ENCODE results near the gene DENND2C.

Gene DENND2C

DNA sequence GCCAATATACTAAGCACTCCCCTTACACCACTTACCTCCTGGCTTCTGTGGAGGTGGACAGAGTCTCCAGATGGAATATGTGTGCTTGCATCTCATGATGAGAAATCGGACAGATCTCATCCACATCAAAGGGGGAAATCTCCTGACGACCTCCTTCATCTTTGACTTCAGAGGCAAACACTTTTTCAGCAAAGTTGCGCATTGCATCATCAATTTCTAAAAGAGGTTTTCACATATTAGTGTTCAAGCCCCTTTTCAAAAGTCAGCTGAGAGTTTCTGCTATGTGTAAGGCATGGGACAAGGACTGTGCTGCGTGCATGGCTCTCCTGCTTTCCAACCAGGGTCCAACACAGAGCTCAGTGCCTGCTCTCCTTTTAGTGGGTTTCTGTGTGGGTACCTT, 18.7 kb upstream of the DENND2C start:
- no peak for DNase-seq (ENCODE audit: low read depth in 1 of 2, low spot score in 1 of 2)

DNA sequence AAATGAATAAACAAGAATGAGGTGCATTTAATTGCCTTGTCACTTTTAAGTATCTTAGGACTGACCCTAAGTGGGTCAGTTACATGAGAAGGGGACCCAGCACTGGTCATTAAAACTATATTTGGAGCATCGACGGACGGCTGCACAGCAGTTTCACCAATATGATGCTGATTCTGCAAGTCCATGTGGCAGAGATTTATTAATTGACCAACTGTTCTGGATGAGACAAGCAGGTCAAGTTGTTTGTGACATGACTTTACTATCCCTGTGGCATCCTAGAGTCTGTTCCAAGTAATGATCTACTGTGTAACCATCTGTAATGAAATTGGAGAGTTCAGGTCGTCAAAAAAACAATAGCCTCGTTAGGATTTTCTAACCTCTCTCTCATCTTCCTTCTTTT, 16.0 kb upstream of the DENND2C start:
- DNase-seq (ENCODE audit: low read depth in 1 of 2, low spot score in 1 of 2), result no peak

GRCh38 chr1:114677691-114678090, 7.8 kb upstream of the DENND2C start:
- no peak for DNase-seq (ENCODE audit: low read depth in 1 of 2, low spot score in 1 of 2)

GRCh38 chr1:114676115-114676514, 6.3 kb upstream of the DENND2C start:
- no peak for DNase-seq (ENCODE audit: low read depth in 1 of 2, low spot score in 1 of 2)

DNA sequence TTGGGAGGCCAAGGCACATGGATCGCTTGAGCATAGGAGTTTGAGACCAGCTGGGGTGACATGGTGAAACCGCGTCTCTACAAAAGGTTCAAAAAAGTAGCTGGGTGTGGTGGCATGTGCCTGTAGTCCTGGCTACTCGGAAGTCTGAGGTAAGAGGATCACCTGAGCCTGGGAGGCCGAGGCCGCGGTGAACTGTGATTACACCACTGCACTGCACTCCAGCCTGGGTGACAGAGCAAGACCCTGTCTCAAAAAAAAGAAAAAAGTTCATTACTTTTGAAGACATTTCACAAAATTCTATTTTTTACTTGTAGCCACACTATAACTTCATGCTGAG, 2.1 kb upstream of the DENND2C start:
- no peak for DNase-seq (ENCODE audit: low read depth in 1 of 2, low spot score in 1 of 2)

DNA sequence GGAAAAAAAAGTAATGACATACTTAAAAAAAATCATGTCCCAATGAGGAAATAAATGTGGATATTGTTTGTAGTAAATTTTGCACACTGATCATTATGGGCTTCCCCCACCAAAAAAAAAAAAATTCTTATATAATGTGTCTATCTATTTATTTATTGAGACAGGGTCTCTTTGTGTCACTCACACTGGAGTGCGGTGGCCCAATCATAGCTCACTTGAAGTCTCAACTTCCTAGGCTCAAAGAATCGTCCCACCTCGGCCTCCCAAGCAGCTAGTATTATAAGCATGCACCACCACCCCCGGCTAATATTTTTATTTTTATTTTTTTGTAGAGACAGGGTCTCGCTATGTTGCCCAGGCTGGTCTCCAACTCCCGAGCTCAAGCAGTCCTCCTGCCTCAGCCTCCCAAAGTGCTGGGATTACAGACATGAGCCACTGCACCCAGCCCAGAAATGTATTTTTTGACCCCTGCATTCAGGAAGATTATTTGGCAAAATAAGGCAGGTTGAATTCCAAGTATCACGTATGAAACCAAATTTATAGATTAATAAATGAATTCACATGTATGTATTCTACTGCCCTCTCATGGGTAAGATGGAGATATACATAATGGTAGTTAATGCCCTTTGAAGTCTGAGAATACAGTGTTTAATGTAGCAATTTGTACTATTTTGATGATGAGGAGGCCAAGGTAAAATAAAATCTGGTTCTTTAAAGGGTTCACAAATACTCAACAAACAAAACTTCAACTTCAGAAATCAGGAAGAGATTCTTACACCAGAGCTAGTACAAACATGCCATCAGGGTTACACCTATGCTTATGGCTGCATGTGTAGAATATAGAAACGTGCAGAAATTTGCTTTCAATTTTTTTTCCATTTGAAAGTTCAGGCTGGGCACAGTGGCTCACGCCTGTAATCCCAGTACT, 1.4 kb upstream of the DENND2C start:
- DNase-seq (ENCODE audit: low read depth in 1 of 2, low spot score in 1 of 2), result no peak

DNA sequence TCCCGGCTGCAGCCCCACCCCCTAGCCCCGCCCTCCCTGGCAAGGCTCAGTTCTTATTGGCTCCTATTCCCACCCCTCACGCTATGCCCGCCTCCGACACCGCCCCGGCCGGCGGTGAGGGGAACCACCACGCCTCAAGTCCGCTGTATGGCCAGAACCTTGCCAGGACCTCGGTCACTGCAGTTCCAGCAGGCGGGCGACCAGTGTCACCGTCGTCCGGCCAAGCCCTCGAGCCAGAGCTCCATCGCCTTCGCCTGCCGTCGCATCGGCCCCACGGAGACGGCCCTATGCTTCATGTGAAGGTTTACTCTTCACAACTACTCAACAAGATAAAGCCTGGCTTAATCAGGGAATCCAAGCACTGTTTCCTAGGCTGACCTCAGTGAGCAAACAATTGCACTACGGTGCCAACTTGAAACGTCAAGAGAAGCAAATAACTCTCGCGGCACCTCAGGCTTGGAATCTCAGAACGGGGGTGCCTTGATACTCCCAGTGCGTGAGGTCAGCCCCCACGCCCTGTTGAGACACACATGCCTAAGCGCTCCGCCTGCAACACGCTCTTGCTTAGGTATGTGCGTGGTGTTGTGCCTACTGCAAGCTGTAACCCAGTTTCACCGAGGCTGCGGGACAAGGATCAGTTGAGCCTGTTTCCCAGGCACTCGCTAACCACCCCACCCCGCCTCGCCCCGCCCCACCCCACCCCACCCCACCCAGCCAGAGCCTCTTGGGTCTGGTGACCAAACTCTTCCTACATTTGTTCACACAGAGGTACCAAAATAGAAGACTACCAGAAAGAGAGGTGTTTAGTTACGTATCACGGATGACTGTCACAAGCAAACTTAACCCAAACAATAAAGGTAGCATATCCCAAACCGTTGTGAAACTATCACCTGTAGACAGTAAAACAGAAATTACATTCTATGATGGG, 498 bp upstream of the DENND2C start:
- peak; percentile 69 to 81 for DNase-seq (ENCODE audit: low read depth in 1 of 2, low spot score in 1 of 2)

- no peak for DNase-seq (ENCODE audit: low read depth in 1 of 2, low spot score in 1 of 2)
These were observed 876 bp downstream of the DENND2C start for GRCh38 chr1:114668784-114669561.

- DNase-seq (ENCODE audit: low read depth in 1 of 2, low spot score in 1 of 2), result no peak
These were observed 1.5 kb downstream of the DENND2C start for GRCh38 chr1:114668373-114668772.

DNA sequence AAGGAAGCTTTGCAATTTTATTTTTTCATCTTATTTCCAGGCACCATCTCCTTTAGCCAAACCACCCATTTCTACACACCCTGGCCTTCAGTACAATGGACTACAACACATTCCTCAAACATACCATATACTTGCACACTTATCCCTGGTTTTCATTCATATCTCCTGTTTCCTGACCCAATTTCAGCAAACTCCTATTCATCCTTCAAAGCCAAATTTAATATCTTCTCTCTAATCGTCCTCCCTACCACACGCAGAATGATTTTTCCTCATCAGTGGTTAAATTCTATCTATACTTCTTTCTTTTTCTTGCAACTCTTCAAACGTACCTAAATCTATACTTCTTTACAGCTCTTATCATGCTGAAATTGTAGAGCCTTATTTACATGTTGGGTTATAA, 2.9 kb downstream of the DENND2C start:
- no peak for DNase-seq (ENCODE audit: low read depth in 1 of 2, low spot score in 1 of 2)

DNA sequence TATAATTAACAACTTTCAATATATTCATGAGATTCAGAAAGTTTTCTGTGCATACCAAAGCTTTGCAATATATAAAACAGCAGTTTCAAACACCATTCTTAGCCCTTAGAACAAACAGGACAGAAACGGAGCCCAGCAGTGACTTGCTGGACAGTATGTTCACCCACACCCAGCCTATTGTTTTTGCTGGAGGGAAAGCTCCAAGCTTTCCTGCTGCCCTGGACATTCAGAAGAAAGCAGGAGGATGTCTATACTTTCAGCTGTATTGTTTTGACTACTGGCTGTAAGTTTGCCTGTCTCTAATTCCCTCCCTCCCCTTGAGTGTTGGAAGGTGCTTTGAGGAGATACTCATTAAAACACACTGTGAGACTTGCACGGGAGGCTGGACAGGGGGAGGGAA, 9.6 kb downstream of the DENND2C start:
- DNase-seq (ENCODE audit: low read depth in 1 of 2, low spot score in 1 of 2), result no peak

DNA sequence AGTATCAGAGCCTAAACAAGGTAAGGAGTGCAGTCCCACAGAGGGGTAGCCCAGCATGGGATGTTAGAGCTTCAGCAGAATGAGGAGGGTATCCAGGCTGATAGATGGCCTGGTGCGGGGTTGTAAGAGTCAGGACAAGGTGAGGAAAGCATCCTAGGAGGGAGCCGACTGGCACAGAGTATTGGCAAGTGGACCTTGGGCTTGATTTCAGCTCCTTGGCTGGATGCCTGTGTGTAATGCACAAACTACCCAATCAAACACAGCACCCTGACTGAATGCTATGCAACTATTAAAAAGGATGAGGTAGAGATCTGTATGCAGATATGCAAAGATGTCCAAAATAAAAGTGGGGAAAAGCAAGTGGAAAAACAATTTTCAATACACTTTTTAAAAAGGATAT, 18.0 kb downstream of the DENND2C start:
- DNase-seq (ENCODE audit: low read depth in 1 of 2, low spot score in 1 of 2), result no peak

GRCh38 chr1:114648503-114648902, 21.3 kb downstream of the DENND2C start:
- DNase-seq (ENCODE audit: low read depth in 1 of 2, low spot score in 1 of 2), result no peak

DNA sequence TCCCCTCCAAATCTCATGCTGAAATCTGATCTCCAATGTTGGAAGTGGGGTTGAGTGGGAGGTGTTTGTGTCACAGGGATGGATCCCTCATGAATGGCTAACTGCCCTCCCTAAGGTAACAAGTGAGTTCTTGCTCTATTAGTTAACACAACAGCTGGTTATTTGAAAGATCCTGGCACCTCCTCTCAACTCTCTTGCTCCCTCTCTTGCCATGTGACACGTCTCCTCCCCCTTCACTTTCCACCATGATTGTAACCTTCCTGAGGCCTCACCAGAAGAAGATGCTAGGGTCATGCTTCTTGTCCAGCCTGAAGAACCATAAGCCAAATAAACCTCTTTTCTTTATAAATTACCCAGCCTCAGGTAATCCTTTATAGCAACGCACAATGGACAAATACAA, 28.5 kb downstream of the DENND2C start:
- DNase-seq (ENCODE audit: low read depth in 1 of 2, low spot score in 1 of 2), result no peak

- no peak for DNase-seq (ENCODE audit: low read depth in 1 of 2, low spot score in 1 of 2)
These were observed 30.9 kb downstream of the DENND2C start for GRCh38 chr1:114638910-114639309.

GRCh38 chr1:114632427-114632826, 37.4 kb downstream of the DENND2C start:
- DNase-seq (ENCODE audit: low read depth in 1 of 2, low spot score in 1 of 2), result no peak

DNA sequence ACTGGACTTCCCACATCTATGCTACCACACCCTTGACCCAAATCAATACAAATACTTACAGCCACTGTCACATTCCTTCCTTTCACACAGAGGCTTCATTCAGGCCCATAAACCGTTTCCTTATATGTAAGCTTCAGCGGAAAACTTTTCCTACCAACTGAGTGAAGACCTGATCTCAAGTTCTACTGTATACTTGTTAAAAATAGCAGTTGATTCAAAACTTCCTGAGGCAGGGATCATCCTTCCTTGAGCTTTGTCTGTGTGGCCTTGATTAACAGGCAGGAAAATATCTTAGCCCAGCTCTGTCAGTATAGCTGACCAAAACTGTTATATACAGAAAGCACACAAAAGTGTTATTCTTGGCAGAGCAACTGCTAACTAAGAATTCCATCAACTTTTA, 42.7 kb downstream of the DENND2C start:
- DNase-seq (ENCODE audit: low read depth in 1 of 2, low spot score in 1 of 2), result no peak

DNA sequence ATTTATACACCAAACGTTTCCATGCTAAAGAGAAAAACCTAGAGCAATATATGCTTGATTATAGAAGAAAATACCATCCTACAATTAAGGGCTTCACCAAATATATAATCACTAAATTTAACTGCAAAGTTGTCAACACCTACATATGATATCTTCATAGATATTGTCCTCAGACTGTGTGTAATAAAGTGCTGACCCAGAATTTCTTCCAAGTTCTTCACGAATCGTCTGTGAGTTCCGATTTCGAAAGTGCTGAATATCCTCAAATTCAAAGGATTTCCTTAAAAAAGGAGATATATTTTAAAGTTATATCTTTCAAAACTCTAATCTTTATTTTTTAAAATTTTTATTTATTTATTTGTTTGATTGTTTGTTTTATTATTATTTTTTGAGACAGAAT, 46.5 kb downstream of the DENND2C start:
- DNase-seq (ENCODE audit: low read depth in 1 of 2, low spot score in 1 of 2), result no peak

- no peak for DNase-seq (ENCODE audit: low read depth in 1 of 2, low spot score in 1 of 2)
These were observed 49.4 kb downstream of the DENND2C start for GRCh38 chr1:114620419-114620818.

DNA sequence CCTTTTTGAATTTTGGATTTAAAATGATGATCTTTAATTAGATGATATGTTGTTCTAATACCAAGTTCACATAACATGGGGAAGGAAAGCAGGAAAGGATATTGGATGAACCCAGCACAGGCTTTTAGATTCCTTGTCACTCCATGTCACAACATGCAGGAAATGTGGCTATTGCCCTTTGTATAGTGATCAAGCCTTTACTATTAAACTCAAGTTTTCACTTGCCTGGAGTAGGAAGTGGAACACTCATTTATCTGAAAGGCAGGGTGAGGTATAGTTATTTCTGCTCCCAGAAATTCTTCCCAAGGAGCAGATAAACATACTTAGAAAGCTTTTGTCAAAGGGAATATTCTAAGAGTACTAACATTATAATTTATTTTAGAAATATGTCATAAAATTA, 51.2 kb downstream of the DENND2C start:
- DNase-seq (ENCODE audit: low read depth in 1 of 2, low spot score in 1 of 2), result no peak

DNA sequence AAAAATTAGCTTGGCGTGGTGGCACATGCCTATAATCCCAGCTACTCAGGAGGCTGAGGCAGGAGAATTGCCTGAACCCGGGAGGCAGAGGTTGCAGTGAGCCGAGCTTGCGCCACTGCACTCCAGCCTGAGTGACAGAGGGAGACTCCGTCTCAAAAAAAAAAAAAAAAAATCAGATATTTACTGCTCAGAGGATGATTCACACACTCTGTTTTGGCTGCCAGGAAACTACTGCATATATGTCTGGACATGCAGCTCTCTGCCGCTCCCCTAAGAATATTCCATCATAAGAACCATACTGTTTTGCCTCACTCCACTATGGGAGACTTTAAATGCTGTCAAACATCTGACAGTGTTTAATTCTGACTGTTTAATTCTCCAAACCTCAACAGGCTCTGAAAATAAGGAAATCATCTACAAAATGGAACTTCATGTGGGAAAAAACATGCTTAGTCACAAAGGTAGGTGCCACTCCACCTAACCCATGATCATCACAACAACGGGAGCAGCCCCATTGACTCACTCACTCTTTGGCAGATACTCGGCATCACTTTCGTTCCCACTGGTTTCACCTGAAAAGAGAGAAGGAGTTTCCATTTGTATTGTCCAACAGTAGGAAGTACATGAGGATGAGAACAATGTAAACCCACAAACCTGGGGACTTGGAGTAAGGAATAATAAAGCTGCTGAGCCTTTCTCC, 59.2 kb downstream of the DENND2C start:
- no peak for DNase-seq (ENCODE audit: low read depth in 1 of 2, low spot score in 1 of 2)

All from stimulated activated CD4-positive, alpha-beta T cell treated with anti-CD3 and anti-CD28 coated beads, Interleukin-15, amount 100 ng/mL, for 1 hour (primary cell).